H1 (cell line): ENCODE data around the gene MED12L.

Experiments used
- CEBPB ChIP-seq: IDR thresholded peaks from 2 replicates; pipeline ENCODE4 v1.6.1; 2012; ENCODE audit warnings: low read depth, low read length
- TF ChIP-seq, protein P1 (sequence below), 3 experiments: IDR thresholded peaks; 1 replicate in 2 of 3; 2 replicates in 1 of 3; pipeline versions ENCODE4 v1.5.1 to v1.6.1; 2011; ENCODE audit warnings: low read length in 3 of 3, mild to moderate bottlenecking in 3 of 3, inconsistent platforms in 2 of 3, low read depth in 1 of 3, moderate library complexity in 1 of 3; ENCODE audit not compliant: insufficient read depth in 1 of 3; ENCODE audit errors: control extremely low read depth in 1 of 3

GRCh38 chr3:151328298-151328995 lies 243.0 kb downstream of the MED12L start:
- TF ChIP-seq, protein P1, sequence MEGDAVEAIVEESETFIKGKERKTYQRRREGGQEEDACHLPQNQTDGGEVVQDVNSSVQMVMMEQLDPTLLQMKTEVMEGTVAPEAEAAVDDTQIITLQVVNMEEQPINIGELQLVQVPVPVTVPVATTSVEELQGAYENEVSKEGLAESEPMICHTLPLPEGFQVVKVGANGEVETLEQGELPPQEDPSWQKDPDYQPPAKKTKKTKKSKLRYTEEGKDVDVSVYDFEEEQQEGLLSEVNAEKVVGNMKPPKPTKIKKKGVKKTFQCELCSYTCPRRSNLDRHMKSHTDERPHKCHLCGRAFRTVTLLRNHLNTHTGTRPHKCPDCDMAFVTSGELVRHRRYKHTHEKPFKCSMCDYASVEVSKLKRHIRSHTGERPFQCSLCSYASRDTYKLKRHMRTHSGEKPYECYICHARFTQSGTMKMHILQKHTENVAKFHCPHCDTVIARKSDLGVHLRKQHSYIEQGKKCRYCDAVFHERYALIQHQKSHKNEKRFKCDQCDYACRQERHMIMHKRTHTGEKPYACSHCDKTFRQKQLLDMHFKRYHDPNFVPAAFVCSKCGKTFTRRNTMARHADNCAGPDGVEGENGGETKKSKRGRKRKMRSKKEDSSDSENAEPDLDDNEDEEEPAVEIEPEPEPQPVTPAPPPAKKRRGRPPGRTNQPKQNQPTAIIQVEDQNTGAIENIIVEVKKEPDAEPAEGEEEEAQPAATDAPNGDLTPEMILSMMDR (IDR thresholded peaks at IDR 0.05; ENCODE audit: control extremely low read depth in 1 of 3, insufficient read depth in 1 of 3, low read depth in 1 of 3, low read length in 3 of 3), result no peak
- TF ChIP-seq CEBPB, result no peak
